GM19240 (cell line): ENCODE measurements around the gene HMG20A.

Source experiments
- DNase-seq: peaks from one replicate; pipeline ENCODE4 v3.0.0; 2011; ENCODE audit warnings: low spot score; ENCODE audit not compliant: insufficient read length

The HMG20A gene

GRCh38 chr15:77499087-77499760, 78.5 kb downstream of the HMG20A start:
- DNase-seq: no peak

- no peak for DNase-seq
Measured at GRCh38 chr15:77500989-77501388, 80.3 kb downstream of the HMG20A start.

- DNase-seq: no peak
Measured at GRCh38 chr15:77502379-77503095, 81.8 kb downstream of the HMG20A start.

GRCh38 chr15:77503240-77503639, 82.6 kb downstream of the HMG20A start:
- DNase-seq: no peak

- no peak for DNase-seq
Measured at GRCh38 chr15:77503764-77504163, 83.1 kb downstream of the HMG20A start.

GRCh38 chr15:77504306-77504705, 83.6 kb downstream of the HMG20A start:
- DNase-seq: no peak

GRCh38 chr15:77504871-77505270, 84.2 kb downstream of the HMG20A start:
- DNase-seq: no peak

- no peak for DNase-seq
Measured at GRCh38 chr15:77505556-77505955, 84.9 kb downstream of the HMG20A start.

GRCh38 chr15:77506311-77507142, 85.8 kb downstream of the HMG20A start:
- no peak for DNase-seq

GRCh38 chr15:77507143-77507897, 86.6 kb downstream of the HMG20A start:
- DNase-seq: no peak

- no peak for DNase-seq
Measured at GRCh38 chr15:77507911-77508310, 87.2 kb downstream of the HMG20A start.

GRCh38 chr15:77508541-77509243, 88.0 kb downstream of the HMG20A start:
- no peak for DNase-seq

GRCh38 chr15:77510066-77511057, 89.7 kb downstream of the HMG20A start:
- no peak for DNase-seq

GRCh38 chr15:77511869-77512268, 91.2 kb downstream of the HMG20A start:
- no peak for DNase-seq

- no peak for DNase-seq
Measured at GRCh38 chr15:77513226-77513625, 92.5 kb downstream of the HMG20A start.

GRCh38 chr15:77514641-77515402, 94.1 kb downstream of the HMG20A start:
- DNase-seq: no peak

GRCh38 chr15:77515613-77516012, 94.9 kb downstream of the HMG20A start:
- DNase-seq: no peak

GRCh38 chr15:77516076-77516475, 95.4 kb downstream of the HMG20A start:
- DNase-seq: no peak

GRCh38 chr15:77516786-77517185, 96.1 kb downstream of the HMG20A start:
- DNase-seq: no peak
